Spinal cord (tissue), 10 donors: Measurements from ENCODE around the gene CEP78. TPM values are rescaled to one million over a fixed set of nuclear protein-coding genes. Genes with fewer than 3 reads are reported as not detected.

Experiments
- DNase-seq, 6 donors: peaks; one replicate each; pipeline versions ENCODE4 v3.0.0 to v3.0.0-alpha.2; 2013 to 2015; ENCODE audit warnings: low spot score in 6 of 6, low read depth in 4 of 6
- H3K27ac ChIP-seq: one replicate; pipeline ENCODE4 v1.5.1; 2013; ENCODE audit warnings: low read depth, low read length, control low read depth
- H3K27me3 ChIP-seq: one replicate; pipeline ENCODE4 v1.6.1; 2013; ENCODE audit warnings: low read length; ENCODE audit not compliant: control insufficient read depth, insufficient read depth
- H3K36me3 ChIP-seq: one replicate; pipeline ENCODE4 v1.6.1; 2013; ENCODE audit warnings: low read length; ENCODE audit not compliant: control insufficient read depth, insufficient read depth
- H3K4me1 ChIP-seq: one replicate; pipeline ENCODE4 v1.6.1; 2013; ENCODE audit warnings: low read length; ENCODE audit not compliant: control insufficient read depth, insufficient read depth
- H3K4me3 ChIP-seq: one replicate; pipeline ENCODE4 v1.5.1; 2013; ENCODE audit warnings: low read depth, low read length, control low read depth
- H3K9me3 ChIP-seq: one replicate; pipeline ENCODE4 v1.6.1; 2013; ENCODE audit warnings: low read length; ENCODE audit not compliant: control insufficient read depth, insufficient read depth
- WGBS: methylation state at CpG from one replicate; pipeline ENCODE4 v1.1.5; 2013; ENCODE audit warnings: missing lambda C conversion rate; ENCODE audit not compliant: insufficient coverage; 5-methylcytosine and 5-hydroxymethylcytosine counted together
- polyA plus RNA-seq, 2 donors: library from polyadenylated mRNA; unstranded; fragments of 120-200 nt; gene quantifications; one replicate each; pipeline ENCODE4 v1.2.1, GENCODE V29; 2013; ENCODE audit not compliant: insufficient read length in 2 of 2
- total RNA-seq, 2 donors: library from RNA; depleted of rRNA in 1 of 2; stranded (reverse); fragments of 120-200 nt in 1 of 2; fragments of >200 nt in 1 of 2; gene quantifications; one replicate each; pipeline versions ENCODE4 v1.2.3 to v1.2.4, GENCODE V29; 2013 to 2014
- donor health status: healthy.

Gene CEP78
- total and polyA plus RNA-seq, 4 donors: 34.2 to 57.2 (median 41.9) TPM

DNA sequence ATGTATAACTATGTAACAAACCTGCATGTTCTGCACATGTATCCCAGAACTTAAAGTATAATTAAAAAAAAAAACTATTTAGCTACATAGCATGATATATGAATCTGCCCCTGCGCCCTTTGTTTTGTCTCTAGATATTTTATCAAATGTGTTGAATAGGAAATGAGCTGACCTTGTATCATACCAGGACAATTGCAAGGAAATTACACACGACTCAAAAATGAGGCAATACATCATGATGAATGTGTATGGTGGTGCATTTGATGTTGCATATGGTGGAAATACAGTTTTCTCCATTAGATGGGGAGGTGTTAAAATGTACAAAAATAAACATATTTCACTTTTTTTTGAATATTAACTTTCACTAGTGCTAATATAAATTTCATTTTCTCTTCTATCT lies 28.6 kb upstream of the CEP78 start:
- Histone ChIP-seq H3K9me3 (no peaks in the 10 kb centered on the region), H3K27me3 (no peaks in the 10 kb centered on the region), H3K4me1 (no peaks in the 10 kb centered on the region), H3K4me3 (no peak overlapping the region), H3K36me3 (no peaks in the 10 kb centered on the region), H3K27ac (no peak overlapping the region)
- no peak for DNase-seq
- WGBS: 83% methylated on average over 1 of the region's 2 CpGs

- Histone ChIP-seq H3K27me3 (no peaks in the 10 kb centered on the region), H3K4me3 (no peak overlapping the region), H3K9me3 (no peaks in the 10 kb centered on the region), H3K27ac (no peak overlapping the region), H3K4me1 (no peaks in the 10 kb centered on the region), H3K36me3 (no peaks in the 10 kb centered on the region)
- peak in 2 of 6 donors; percentile 48 to 95 for DNase-seq
- 58% methylated on average over 2 of the region's 4 CpGs for WGBS
Observed at GRCh38 chr9:78207901-78208300, 28.0 kb upstream of the CEP78 start.

DNA sequence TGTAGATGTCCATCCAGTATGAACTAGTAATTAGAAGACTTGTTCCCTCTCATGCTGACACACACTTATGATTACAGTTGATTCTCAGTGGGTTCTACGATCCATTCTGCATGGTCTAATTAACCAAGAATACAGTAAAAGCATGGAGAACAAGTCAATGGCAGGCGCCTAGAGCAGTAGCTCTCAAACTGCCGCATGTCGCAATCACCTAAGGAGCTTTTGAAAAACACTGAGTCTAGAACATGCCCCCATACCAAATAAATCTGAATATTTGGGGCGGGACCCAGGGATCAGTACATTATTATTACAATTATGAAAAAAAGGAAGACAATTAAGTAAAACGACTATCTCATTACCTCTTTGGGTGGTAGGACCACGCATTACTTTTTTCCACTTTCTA lies 26.7 kb upstream of the CEP78 start:
- Histone ChIP-seq H3K36me3 (no peaks in the 10 kb centered on the region), H3K4me3 (no peak overlapping the region), H3K27me3 (no peaks in the 10 kb centered on the region), H3K27ac (no peak overlapping the region), H3K9me3 (no peaks in the 10 kb centered on the region), H3K4me1 (no peaks in the 10 kb centered on the region)
- no CpG with 5 or more reads among the region's 7 CpGs for WGBS
- DNase-seq: no peak

GRCh38 chr9:78210841-78211301 lies 25.0 kb upstream of the CEP78 start:
- H3K27me3 ChIP-seq: no peaks in the 10 kb centered on the region
- no peak overlapping the region for H3K4me3 ChIP-seq
- DNase-seq: no peak
- H3K9me3 ChIP-seq: no peaks in the 10 kb centered on the region
- H3K4me1 ChIP-seq: no peaks in the 10 kb centered on the region
- H3K27ac ChIP-seq: no peak overlapping the region
- WGBS: 86% methylated on average over 1 of the region's 4 CpGs
- no peaks in the 10 kb centered on the region for H3K36me3 ChIP-seq

DNA sequence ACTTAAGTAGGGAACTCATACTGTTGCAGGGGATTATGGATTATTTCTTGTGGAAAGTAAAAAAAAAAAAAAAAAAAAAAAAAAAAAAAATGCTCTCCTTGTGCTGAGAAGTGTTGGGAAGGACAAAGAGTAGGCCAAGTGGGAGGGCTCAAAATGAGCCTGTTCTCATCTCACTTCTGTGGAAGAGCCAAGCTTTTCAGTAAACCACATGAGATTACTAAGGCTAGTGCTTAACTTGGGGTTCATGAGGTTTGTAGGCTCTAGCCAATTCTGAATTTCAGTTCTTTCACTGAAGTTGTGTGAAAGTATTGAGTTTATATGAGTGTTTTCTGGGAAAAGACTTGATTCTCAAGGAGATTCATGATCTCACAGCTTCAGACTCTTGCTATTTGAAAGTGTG lies 23.0 kb upstream of the CEP78 start:
- H3K9me3 ChIP-seq: no peaks in the 10 kb centered on the region
- no peak overlapping the region for H3K27ac ChIP-seq
- peak in 1 of 6 donors; percentile 20 for DNase-seq
- H3K4me1 ChIP-seq: no peaks in the 10 kb centered on the region
- H3K36me3 ChIP-seq: no peaks in the 10 kb centered on the region
- no peaks in the 10 kb centered on the region for H3K27me3 ChIP-seq
- H3K4me3 ChIP-seq: no peak overlapping the region

- H3K36me3 ChIP-seq: no peaks in the 10 kb centered on the region
- no peaks in the 10 kb centered on the region for H3K4me1 ChIP-seq
- H3K27ac ChIP-seq: peak overlapping the region; percentile 81
- peak in 5 of 6 donors; percentile 59 to 93 (median 66) for DNase-seq
- no peaks in the 10 kb centered on the region for H3K9me3 ChIP-seq
- H3K27me3 ChIP-seq: no peaks in the 10 kb centered on the region
- no peak overlapping the region for H3K4me3 ChIP-seq
- WGBS: 6% methylated on average over 2 of the region's 4 CpGs
Observed at GRCh38 chr9:78213712-78214111, 22.2 kb upstream of the CEP78 start.

GRCh38 chr9:78214492-78214891 lies 21.4 kb upstream of the CEP78 start:
- Histone ChIP-seq H3K9me3 (no peaks in the 10 kb centered on the region), H3K27me3 (no peaks in the 10 kb centered on the region), H3K4me1 (no peaks in the 10 kb centered on the region), H3K36me3 (no peaks in the 10 kb centered on the region), H3K4me3 (no peak overlapping the region), H3K27ac (no peak overlapping the region)
- WGBS: no CpG with 5 or more reads among the region's 1 CpG
- no peak for DNase-seq

DNA sequence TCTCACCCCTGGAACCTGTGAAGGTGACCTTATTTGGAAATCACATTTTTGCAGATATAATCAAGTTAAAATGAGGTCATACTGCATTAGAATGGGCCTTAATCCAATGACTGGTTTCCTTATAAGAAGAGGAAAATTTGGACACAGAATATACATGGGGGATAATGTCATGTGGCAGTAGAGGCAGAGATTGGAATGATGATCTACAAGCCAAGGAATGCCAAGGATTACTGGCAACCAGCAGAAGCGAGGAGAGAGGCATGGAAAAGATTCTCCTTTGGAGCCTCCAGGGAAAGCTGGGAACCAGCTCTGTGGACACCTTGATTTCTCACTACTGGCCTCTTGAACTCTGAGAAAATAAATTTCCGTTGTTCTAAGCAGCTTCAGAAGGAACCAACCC lies 20.2 kb upstream of the CEP78 start:
- Histone ChIP-seq H3K27ac (no peak overlapping the region), H3K9me3 (no peaks in the 10 kb centered on the region), H3K27me3 (no peaks in the 10 kb centered on the region), H3K4me3 (no peak overlapping the region), H3K4me1 (no peaks in the 10 kb centered on the region), H3K36me3 (no peaks in the 10 kb centered on the region)
- no peak for DNase-seq
- 89% methylated on average over 1 of the region's 2 CpGs for WGBS

GRCh38 chr9:78218890-78219289 lies 17.0 kb upstream of the CEP78 start:
- WGBS: 94% methylated on average over 7 of the region's 13 CpGs
- H3K4me3 ChIP-seq: no peak overlapping the region
- H3K27me3 ChIP-seq: no peaks in the 10 kb centered on the region
- peaks cover 2% of the 10 kb centered on the region for H3K9me3 ChIP-seq
- no peak overlapping the region for H3K27ac ChIP-seq
- H3K4me1 ChIP-seq: no peaks in the 10 kb centered on the region
- DNase-seq: no peak
- H3K36me3 ChIP-seq: no peaks in the 10 kb centered on the region

DNA sequence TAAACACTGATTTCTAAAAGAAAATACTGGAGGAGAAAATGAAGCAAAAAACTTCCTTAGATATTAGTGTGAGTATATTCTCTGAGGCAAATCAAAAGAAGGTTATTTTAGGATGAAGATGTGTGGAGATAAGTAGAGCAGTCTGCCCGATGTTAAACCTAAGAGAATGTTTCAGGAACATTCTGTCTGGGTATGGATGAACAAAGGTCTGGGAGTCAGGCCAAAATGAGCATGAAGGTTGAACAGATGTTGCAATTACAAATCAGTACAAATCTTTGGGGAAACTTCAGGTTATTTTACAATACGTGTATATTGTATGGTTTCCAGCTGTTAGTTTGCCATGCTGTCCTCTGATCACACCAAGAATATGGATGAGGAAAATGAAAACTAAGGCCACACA lies 14.4 kb upstream of the CEP78 start:
- Histone ChIP-seq H3K9me3 (peaks cover 4% of the 10 kb centered on the region), H3K4me1 (no peaks in the 10 kb centered on the region), H3K4me3 (no peak overlapping the region), H3K27me3 (no peaks in the 10 kb centered on the region), H3K27ac (no peak overlapping the region), H3K36me3 (no peaks in the 10 kb centered on the region)
- DNase-seq: no peak
- WGBS: 69% methylated on average over 1 of the region's 2 CpGs
